HepG2 (cell line): ENCODE results near the gene PNLDC1. TPM values are rescaled to one million over a fixed set of nuclear protein-coding genes. Genes with fewer than 3 reads are reported as not detected.
A peak's percentile ranks its signal among the peaks of the same experiment; 100 is the strongest.

Experiments used
- ATF3 ChIP-seq: sonication (generic); formaldehyde crosslinking; IDR thresholded peaks from 2 replicates; pipeline ENCODE4 v1.4.0; 2020; ENCODE audit warnings: missing genetic modification reagents
- DBP ChIP-seq: sonication (generic); formaldehyde crosslinking; IDR thresholded peaks from 2 replicates; pipeline ENCODE4 v1.4.0; 2020; ENCODE audit warnings: missing genetic modification reagents; ENCODE audit errors: not compliant biosample characterization
- MIER3 ChIP-seq: IDR thresholded peaks from 2 replicates; pipeline ENCODE4 v1.6.1; 2016; ENCODE audit warnings: missing compliant biosample characterization, borderline replicate concordance
- NR2F1 ChIP-seq, 2 experiments: fragments of 450-650 bp in 1 of 2; formaldehyde crosslinking in 1 of 2; IDR thresholded peaks; 2 replicates each; pipeline versions ENCODE4 v1.5.0 to v1.6.1; 2016 to 2020; ENCODE audit warnings: mild to moderate bottlenecking in 1 of 2, missing compliant biosample characterization in 1 of 2, missing genetic modification reagents in 1 of 2, moderate library complexity in 1 of 2
- PITX1 ChIP-seq: sonication (generic); formaldehyde crosslinking; IDR thresholded peaks from 2 replicates; pipeline ENCODE4 v1.5.1; 2020; ENCODE audit warnings: mild to moderate bottlenecking, missing genetic modification reagents
- ZBTB10 ChIP-seq: sonication (generic); formaldehyde crosslinking; IDR thresholded peaks from 2 replicates; pipeline ENCODE4 v1.4.0; 2020; ENCODE audit warnings: missing genetic modification reagents, borderline replicate concordance
- ZFAT ChIP-seq: sonication (generic); formaldehyde crosslinking; conservative IDR thresholded peaks from 2 replicates; pipeline ENCODE4 v1.8.1; 2023; ENCODE audit warnings: missing genetic modification reagents, inconsistent platforms
- ZNF138 ChIP-seq: sonication (generic); formaldehyde crosslinking; IDR thresholded peaks from 2 replicates; pipeline ENCODE4 v1.5.0; 2020; ENCODE audit warnings: mild to moderate bottlenecking, low read depth, missing genetic modification reagents
- ZNF253 ChIP-seq: sonication (generic); formaldehyde crosslinking; IDR thresholded peaks from 2 replicates; pipeline ENCODE4 v1.8.0; 2022; ENCODE audit warnings: mild to moderate bottlenecking, missing genetic modification reagents, borderline replicate concordance
- ZNF761 ChIP-seq: sonication (generic); formaldehyde crosslinking; conservative IDR thresholded peaks from 2 replicates; pipeline ENCODE4 v1.4.0; 2020; ENCODE audit warnings: mild to moderate bottlenecking, missing genetic modification reagents
- polyA plus RNA-seq, 8 experiments: library from polyadenylated mRNA; depleted of rRNA in 3 of 8; stranded (reverse) in 7 of 8; unstranded in 1 of 8; fragments of >200 nt; fragmentation: Illumina TruSeq in 4 of 8; extraction: Trizol in 4 of 8; gene quantifications; 2 replicates each; pipeline versions ENCODE4 v1.2.1 to v1.2.3, GENCODE V29; 2011 to 2016; ENCODE audit warnings: low read depth in 4 of 8, missing spikeins in 1 of 8, mixed read lengths in 1 of 8; ENCODE audit not compliant: insufficient read depth in 1 of 8
- total RNA-seq, 5 experiments: library from RNA; depleted of rRNA; stranded (reverse); fragments of >200 nt; fragmentation: Illumina TruSeq; extraction: Trizol; gene quantifications; 2 replicates each; pipeline ENCODE4 v1.2.3, GENCODE V29; 2016; ENCODE audit warnings: low read depth in 1 of 5
- TF ChIP-seq, protein P1 (sequence below), 2 experiments: fragments of 450-650 bp in 1 of 2; sonication (generic) in 1 of 2; formaldehyde crosslinking in 1 of 2; IDR thresholded peaks; 2 replicates each; pipeline versions ENCODE4 v1.6.1 to v1.8.0; 2016 to 2022; ENCODE audit warnings: antibody characterized with exemption in 1 of 2, mild to moderate bottlenecking in 1 of 2, missing genetic modification reagents in 1 of 2

The PNLDC1 gene
- total and polyA plus RNA-seq, 2 of the 13 experiments (the other 11 are each of a cell fraction or from before 2014, with no cell fraction given): not detected

- TF ChIP-seq, protein P1, sequence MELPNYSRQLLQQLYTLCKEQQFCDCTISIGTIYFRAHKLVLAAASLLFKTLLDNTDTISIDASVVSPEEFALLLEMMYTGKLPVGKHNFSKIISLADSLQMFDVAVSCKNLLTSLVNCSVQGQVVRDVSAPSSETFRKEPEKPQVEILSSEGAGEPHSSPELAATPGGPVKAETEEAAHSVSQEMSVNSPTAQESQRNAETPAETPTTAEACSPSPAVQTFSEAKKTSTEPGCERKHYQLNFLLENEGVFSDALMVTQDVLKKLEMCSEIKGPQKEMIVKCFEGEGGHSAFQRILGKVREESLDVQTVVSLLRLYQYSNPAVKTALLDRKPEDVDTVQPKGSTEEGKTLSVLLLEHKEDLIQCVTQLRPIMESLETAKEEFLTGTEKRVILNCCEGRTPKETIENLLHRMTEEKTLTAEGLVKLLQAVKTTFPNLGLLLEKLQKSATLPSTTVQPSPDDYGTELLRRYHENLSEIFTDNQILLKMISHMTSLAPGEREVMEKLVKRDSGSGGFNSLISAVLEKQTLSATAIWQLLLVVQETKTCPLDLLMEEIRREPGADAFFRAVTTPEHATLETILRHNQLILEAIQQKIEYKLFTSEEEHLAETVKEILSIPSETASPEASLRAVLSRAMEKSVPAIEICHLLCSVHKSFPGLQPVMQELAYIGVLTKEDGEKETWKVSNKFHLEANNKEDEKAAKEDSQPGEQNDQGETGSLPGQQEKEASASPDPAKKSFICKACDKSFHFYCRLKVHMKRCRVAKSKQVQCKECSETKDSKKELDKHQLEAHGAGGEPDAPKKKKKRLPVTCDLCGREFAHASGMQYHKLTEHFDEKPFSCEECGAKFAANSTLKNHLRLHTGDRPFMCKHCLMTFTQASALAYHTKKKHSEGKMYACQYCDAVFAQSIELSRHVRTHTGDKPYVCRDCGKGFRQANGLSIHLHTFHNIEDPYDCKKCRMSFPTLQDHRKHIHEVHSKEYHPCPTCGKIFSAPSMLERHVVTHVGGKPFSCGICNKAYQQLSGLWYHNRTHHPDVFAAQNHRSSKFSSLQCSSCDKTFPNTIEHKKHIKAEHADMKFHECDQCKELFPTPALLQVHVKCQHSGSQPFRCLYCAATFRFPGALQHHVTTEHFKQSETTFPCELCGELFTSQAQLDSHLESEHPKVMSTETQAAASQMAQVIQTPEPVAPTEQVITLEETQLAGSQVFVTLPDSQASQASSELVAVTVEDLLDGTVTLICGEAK (IDR thresholded peaks at IDR 0.05): no peak
- TF ChIP-seq, protein P1 (CRISPR knock-in tag; IDR thresholded peaks at IDR 0.05): no peak; the same call in 1 of the 2 replicates
- peak; percentile 82 to 90; a peak in 3 of 4 replicates for TF ChIP-seq NR2F1 (CRISPR knock-in tag; IDR thresholded peaks at IDR 0.05)
- TF ChIP-seq ZNF761 (CRISPR knock-in tag): peak; percentile 88; the same call in 1 of the 2 replicates
- no peak; the same call in 1 of the 2 replicates for TF ChIP-seq ZNF138
- no peak for TF ChIP-seq DBP (CRISPR knock-in tag)
- peak; percentile 63; the same call in 1 of the 2 replicates for TF ChIP-seq ZBTB10 (CRISPR knock-in tag)
- no peak for TF ChIP-seq ZFAT
- no peak for TF ChIP-seq ATF3 (CRISPR knock-in tag)
- TF ChIP-seq ZNF253 (CRISPR knock-in tag): peak; percentile 89; the same call in 1 of the 2 replicates
- TF ChIP-seq MIER3 (CRISPR knock-in tag): no peak
- TF ChIP-seq PITX1 (CRISPR knock-in tag): peak; percentile 55; the same call in 1 of the 2 replicates
These were observed 37.3 kb upstream of the PNLDC1 start (continued) for GRCh38 chr6:159762681-159763293.
